Measurements from ENCODE around the gene CYLD. TPM values are rescaled to one million over a fixed set of nuclear protein-coding genes. Genes with fewer than 3 reads are reported as not detected.
A peak's percentile ranks its signal among the peaks of the same experiment; 100 is the strongest.

Gene CYLD
- total and polyA plus RNA-seq, 2 experiments from 2014 or later, result 21.7 to 32.6 TPM

GRCh38 chr16:50821586-50821985 is 79.7 kb downstream of the CYLD start:
- H2AFZ ChIP-seq, result no peak overlapping the region
- WGBS, 2 experiments (ENCODE audit: low coverage in 1 of 2, low lambda C conversion rate in 2 of 2, missing lambda C conversion rate in 2 of 2), result 62 to 63% methylated on average over 6 of the region's 6 CpGs
- TF ChIP-seq EZH2phosphoT487 (IDR thresholded peaks at IDR 0.05; ENCODE audit: insufficient read depth, low read depth) (no peak), EZH2 (IDR thresholded peaks at IDR 0.05; ENCODE audit: insufficient read depth, poor library complexity, severe bottlenecking) (no peak)
- H3K4me3 ChIP-seq, result no peak overlapping the region
- no peaks in the 10 kb centered on the region for H3K36me3 ChIP-seq (ENCODE audit: low read depth)
- H3K9me2 ChIP-seq (ENCODE audit: insufficient read depth), result no peaks in the 10 kb centered on the region
- H3K4me2 ChIP-seq (ENCODE audit: unreplicated experiment), result no peak overlapping the region
- H3F3A ChIP-seq (ENCODE audit: insufficient read depth), result no peaks in the 10 kb centered on the region
- in situ Hi-C loops (cut with MboI), result no loop called here
- H4K20me1 ChIP-seq (ENCODE audit: insufficient read depth), result no peaks in the 10 kb centered on the region
- no peaks in the 10 kb centered on the region for H3K27me3 ChIP-seq (replicated peaks; ENCODE audit: insufficient read depth)
- no peaks in the 10 kb centered on the region for H3K4me1 ChIP-seq (ENCODE audit: insufficient read depth)
- no peaks in the 10 kb centered on the region for H3K79me2 ChIP-seq (ENCODE audit: insufficient read depth)
- H3K27ac ChIP-seq, result no peak overlapping the region
- no peak overlapping the region for H3K9ac ChIP-seq
- peak; percentile 40 for DNase-seq
- no peaks in the 10 kb centered on the region for H3K9me3 ChIP-seq (ENCODE audit: low read depth)

GRCh38 chr16:50822671-50823070 is 80.8 kb downstream of the CYLD start:
- in situ Hi-C loops (cut with MboI), result no loop called here
- H3K27ac ChIP-seq, result no peak overlapping the region
- H3K9me3 ChIP-seq (ENCODE audit: low read depth), result no peaks in the 10 kb centered on the region
- no peaks in the 10 kb centered on the region for H3K9me2 ChIP-seq (ENCODE audit: insufficient read depth)
- H3K27me3 ChIP-seq (replicated peaks; ENCODE audit: insufficient read depth), result no peaks in the 10 kb centered on the region
- 64 to 67% methylated on average over 9 of the region's 9 CpGs for WGBS, 2 experiments (ENCODE audit: low coverage in 1 of 2, low lambda C conversion rate in 2 of 2, missing lambda C conversion rate in 2 of 2)
- H4K20me1 ChIP-seq (ENCODE audit: insufficient read depth), result no peaks in the 10 kb centered on the region
- no peaks in the 10 kb centered on the region for H3F3A ChIP-seq (ENCODE audit: insufficient read depth)
- no peak for TF ChIP-seq EZH2 (IDR thresholded peaks at IDR 0.05; ENCODE audit: insufficient read depth, poor library complexity, severe bottlenecking)
- no peak overlapping the region for H3K4me2 ChIP-seq (ENCODE audit: unreplicated experiment)
- no peaks in the 10 kb centered on the region for H3K4me1 ChIP-seq (ENCODE audit: insufficient read depth)
- no peaks in the 10 kb centered on the region for H3K79me2 ChIP-seq (ENCODE audit: insufficient read depth)
- no peak overlapping the region for H2AFZ ChIP-seq
- no peak overlapping the region for H3K9ac ChIP-seq
- DNase-seq, result no peak
- H3K4me3 ChIP-seq, result no peak overlapping the region
- no peaks in the 10 kb centered on the region for H3K36me3 ChIP-seq (ENCODE audit: low read depth)

GRCh38 chr16:50826797-50827316 is 85.0 kb downstream of the CYLD start:
- DNase-seq, result no peak
- in situ Hi-C loops (cut with MboI), result no loop called here
- WGBS, 2 experiments (ENCODE audit: low coverage in 1 of 2, low lambda C conversion rate in 2 of 2, missing lambda C conversion rate in 2 of 2), result 32 to 43% methylated on average over 3 of the region's 3 CpGs

GRCh38 chr16:50828164-50828702 is 86.3 kb downstream of the CYLD start:
- H2AFZ ChIP-seq, result no peak overlapping the region
- H3K9me2 ChIP-seq (ENCODE audit: insufficient read depth), result no peaks in the 10 kb centered on the region
- H4K20me1 ChIP-seq (ENCODE audit: insufficient read depth), result no peaks in the 10 kb centered on the region
- H3K4me2 ChIP-seq (ENCODE audit: unreplicated experiment), result no peak overlapping the region
- TF ChIP-seq EZH2 (IDR thresholded peaks at IDR 0.05; ENCODE audit: insufficient read depth, poor library complexity, severe bottlenecking) (no peak), EZH2phosphoT487 (IDR thresholded peaks at IDR 0.05; ENCODE audit: insufficient read depth, low read depth) (no peak)
- no peaks in the 10 kb centered on the region for H3K9me3 ChIP-seq (ENCODE audit: low read depth)
- H3K27ac ChIP-seq, result no peak overlapping the region
- WGBS, 2 experiments (ENCODE audit: low coverage in 1 of 2, low lambda C conversion rate in 2 of 2, missing lambda C conversion rate in 2 of 2), result 23 to 26% methylated on average over 1 of the region's 1 CpG
- no peak overlapping the region for H3K9ac ChIP-seq
- no peaks in the 10 kb centered on the region for H3K4me1 ChIP-seq (ENCODE audit: insufficient read depth)
- in situ Hi-C loops (cut with MboI), result no loop called here
- no peaks in the 10 kb centered on the region for H3K27me3 ChIP-seq (replicated peaks; ENCODE audit: insufficient read depth)
- H3K4me3 ChIP-seq, result no peak overlapping the region
- H3K79me2 ChIP-seq (ENCODE audit: insufficient read depth), result no peaks in the 10 kb centered on the region
- no peaks in the 10 kb centered on the region for H3F3A ChIP-seq (ENCODE audit: insufficient read depth)
- H3K36me3 ChIP-seq (ENCODE audit: low read depth), result no peaks in the 10 kb centered on the region
- DNase-seq, result no peak

More at GRCh38 chr16:50826797-50827316, 85.0 kb downstream of the CYLD start:
- Histone ChIP-seq H3K79me2 (ENCODE audit: insufficient read depth) (no peaks in the 10 kb centered on the region), H3F3A (ENCODE audit: insufficient read depth) (no peaks in the 10 kb centered on the region), H4K20me1 (ENCODE audit: insufficient read depth) (no peaks in the 10 kb centered on the region), H3K9me3 (ENCODE audit: low read depth) (no peaks in the 10 kb centered on the region), H3K27me3 (replicated peaks; ENCODE audit: insufficient read depth) (no peaks in the 10 kb centered on the region), H3K9me2 (ENCODE audit: insufficient read depth) (no peaks in the 10 kb centered on the region), H3K27ac (no peak overlapping the region), H3K4me2 (ENCODE audit: unreplicated experiment) (no peak overlapping the region), H2AFZ (no peak overlapping the region), H3K36me3 (ENCODE audit: low read depth) (no peaks in the 10 kb centered on the region), H3K9ac (no peak overlapping the region), H3K4me1 (ENCODE audit: insufficient read depth) (no peaks in the 10 kb centered on the region), H3K4me3 (no peak overlapping the region)
- TF ChIP-seq EZH2phosphoT487 (IDR thresholded peaks at IDR 0.05; ENCODE audit: insufficient read depth, low read depth) (no peak), EZH2 (IDR thresholded peaks at IDR 0.05; ENCODE audit: insufficient read depth, poor library complexity, severe bottlenecking) (no peak)
